Midbrain (tissue), 1 donor: ENCODE results near the gene FAM167B.

Experiments
- DNase-seq: peaks from one replicate; lab custom pipeline; 2025; lab: John Stamatoyannopoulos, UW

FAM167B gene

DNA sequence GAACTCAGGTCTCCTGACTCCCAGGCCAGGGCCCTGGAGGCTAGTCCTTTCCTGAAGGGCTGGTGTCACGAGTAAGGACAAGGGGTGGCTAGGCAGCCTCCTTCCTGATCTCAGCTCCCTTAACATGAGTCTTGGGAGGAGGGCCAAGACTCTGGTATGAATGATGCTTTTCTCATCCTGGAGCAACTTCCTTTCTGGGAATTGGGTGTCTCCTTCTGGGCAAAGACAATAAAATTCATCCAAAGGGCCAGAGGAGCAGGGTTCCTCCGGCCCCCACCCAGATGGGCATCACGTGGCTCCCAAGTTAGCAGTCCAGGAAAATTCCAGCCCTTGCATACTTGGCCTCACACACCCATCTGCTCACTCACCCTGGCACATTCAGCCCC is at the start of gene FAM167B:
Gene FAM167B (plus strand): TSS at position 335 of the 386 bp plus-strand sequence. CDS start 200 bp downstream, outside the sequence.
- DNase-seq, result no peak

DNA sequence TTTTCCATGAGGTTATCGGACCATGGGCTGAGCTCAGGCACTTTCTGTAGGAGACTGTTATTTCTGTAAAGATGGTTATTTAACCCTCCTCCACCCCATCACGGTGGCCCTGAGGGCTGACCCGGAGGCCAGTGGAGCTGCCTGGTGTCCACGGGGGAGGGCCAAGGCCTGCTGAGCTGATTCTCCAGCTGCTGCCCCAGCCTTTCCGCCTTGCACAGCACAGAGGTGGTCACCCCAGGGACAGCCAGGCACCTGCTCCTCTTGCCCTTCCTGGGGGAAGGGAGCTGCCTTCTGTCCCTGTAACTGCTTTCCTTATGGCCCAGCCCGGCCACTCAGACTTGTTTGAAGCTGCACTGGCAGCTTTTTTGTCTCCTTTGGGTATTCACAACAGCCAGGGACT is 49.2 kb upstream of the FAM167B start:
- no peak for DNase-seq

DNA sequence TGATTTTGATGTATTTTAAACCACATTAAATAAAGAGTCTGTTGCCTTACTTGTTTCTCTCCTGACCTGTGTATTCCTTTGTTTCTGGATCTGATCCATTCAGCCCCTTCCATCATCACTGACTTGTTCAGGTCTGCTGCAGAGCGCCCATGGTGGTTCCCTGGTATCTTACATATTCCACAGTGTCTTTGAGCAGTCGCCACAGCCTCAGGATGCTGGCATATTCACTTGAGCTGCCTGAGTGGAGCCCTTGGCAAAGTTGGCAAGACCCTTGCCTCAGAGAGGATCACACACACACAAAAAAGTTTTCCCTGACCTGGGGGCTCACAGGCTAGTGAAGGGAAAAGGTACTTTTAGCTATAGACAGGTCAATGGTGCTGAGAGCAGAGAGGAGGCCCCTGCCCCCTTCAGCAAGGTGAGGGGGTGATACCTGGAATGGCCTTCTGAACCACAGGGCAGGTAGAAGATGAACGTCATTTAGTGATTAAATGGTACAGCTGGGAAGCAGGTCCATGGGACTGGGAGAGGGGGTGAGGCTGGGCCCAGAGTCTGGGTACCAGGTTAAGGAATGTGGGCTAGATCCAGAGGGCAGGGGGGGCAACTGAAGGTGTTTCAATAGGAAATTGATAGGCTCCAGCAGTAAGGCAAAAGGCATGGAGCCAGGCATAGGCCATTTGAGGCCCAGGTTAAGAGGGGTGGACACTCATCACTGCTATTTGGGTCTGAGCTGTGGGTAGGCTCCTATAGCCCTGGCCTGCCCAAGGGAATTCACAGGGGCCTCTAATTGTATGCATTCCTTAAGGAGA is 48.6 kb upstream of the FAM167B start:
- DNase-seq, result no peak

DNA sequence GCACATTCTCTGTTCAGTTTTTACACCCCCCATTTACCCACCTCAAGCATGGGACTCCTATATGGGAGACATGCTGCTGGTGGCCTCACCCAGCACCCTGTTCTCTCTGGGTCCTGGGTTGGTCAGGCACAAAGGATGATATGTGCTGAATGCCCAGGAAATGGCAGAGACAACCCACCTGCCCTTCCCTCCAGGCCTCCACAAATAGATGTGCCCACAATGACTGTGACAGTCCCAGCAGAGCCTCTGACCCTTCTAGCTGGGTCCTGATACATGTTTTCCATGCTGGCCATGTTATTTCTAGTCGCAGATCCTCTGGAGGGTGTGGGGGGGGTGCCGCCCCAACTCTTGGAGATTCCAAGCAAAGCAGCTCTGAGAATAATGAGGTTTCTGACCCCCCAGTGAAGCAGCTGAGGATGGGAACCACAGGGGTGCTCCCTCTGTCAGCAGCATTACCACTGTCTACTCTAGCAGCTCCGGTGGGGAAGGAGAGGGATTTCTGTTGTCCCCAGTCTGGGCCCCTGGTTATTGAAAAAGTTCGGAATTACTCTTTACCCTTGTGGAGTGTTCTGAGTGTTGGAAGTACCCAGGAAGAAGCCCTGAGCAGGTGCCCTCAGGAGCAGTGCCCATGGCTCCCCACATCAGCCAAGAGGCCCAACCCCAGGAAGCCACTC is 47.8 kb upstream of the FAM167B start:
- no peak for DNase-seq

DNA sequence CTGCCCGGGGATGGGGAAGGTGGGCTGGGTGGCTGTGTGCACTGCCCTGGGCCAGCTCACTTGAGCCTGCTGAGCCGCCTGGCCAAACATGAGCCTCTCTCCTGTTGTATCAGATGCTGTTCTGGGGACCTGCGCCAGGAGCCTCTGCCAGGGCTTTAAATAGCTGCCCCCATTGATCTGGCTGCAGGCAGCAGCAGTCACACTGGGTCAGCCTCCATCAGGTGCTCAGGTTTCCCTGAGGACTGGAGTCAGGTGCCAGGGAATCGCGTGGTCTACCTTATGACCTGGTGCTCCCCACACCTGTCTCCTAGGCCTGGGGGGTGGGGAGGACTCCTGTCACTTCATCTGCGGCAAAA is 47.3 kb upstream of the FAM167B start:
- DNase-seq, result peak; percentile 8

DNA sequence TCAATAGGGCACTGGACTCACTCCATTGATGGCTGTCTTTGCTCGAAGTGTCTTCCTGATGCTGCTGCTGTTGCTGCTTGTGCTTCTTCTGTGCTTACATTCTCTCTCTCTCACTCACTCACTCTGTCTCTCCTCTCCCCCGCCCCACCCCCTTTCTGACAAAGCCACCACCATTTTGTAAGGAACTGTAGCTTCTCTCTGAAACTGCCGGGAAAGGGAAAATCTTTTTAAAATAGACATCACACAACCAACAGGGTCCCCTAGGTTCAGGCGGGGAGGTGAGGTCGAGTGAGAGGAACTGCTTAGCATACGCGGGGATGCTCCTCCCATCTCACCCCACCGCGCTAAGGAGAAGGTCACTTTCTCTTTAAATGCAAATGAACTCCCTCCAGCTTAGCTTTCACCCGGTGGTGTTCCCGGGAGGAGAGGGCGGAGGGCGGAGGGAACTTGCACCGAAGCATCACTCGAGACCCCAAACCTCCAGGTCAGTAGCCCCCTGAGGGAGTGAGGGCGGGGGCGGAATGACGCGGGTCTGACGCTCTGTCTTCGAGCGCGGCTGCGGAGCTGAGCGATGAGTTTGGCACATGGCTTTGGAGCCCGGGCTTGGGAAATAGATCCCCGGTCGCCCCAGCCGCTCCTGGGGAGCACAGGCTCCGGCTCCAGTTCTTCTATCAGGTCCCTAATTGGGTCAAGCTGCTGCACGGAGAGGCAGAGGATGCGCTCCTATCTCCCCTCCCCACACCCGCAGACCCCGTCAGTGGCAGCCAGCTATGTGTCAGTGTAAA is 46.6 kb upstream of the FAM167B start, which contains the start of gene CCDC28B:
Gene CCDC28B (plus strand): TSS at position 370 of the 785 bp plus-strand sequence. CDS start 1,341 bp downstream, outside the sequence.
- DNase-seq, result peak; percentile 58

DNA sequence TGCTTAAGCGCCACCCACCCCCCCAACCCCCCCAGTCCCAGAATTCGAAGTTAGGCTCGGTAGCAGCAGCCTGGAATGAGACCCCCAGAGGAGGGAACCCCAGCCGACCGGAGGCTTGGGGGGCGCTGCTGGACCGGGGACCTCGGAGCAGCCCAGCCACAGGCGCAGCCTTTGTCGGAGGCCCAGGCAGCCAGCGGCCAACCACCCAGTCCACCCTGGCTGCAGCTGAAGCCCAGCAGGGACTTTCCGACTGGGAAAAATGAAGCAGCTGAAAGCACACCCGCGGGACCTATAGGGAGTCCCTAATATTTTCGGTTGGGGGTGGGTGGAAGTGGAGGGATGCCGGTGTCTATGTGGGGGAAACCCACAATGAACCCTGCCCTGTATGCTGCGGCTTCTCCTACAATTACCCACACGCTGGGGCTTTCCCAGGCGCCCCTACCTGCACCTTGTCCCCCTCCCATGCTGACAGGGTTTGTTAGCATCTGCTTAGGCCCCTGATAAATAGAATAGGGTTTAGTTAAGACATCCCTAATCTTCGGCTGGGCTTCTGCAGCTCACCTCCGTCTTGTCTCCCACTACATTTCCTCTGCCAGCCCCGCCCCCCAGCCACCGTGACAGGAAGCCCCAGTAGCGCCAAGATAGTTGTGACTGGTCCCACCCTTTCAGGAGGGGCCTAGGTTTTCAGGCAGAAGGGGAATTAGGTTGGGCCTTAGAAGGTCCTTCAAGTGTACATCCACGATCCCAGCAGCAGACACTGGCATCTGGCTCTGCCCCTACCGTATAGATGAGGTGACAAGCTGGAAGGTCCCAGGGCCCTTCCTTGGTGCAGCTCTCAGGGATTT is 45.8 kb upstream of the FAM167B start:
- DNase-seq, result peak; percentile 11

DNA sequence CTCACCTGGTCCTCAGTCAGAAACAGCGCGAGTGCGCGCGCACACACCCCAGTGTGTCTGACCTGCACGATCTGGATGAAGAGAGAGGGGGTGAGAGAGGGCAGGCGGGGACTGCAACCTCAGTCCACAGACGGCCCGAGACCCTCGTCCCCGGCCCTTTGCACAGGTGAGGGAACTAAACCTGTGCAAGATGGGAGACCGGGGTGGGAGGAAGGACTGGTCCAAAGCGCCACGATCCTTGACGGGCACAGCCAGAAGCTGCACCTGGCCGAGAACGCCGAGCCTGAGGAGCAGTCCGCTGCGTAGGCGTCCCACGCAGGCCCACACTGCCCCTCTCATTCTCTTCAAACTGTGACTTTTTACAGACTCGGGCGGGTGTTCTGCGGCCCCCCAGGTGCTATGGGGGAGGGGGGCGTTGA is 42.1 kb upstream of the FAM167B start:
- no peak for DNase-seq

DNA sequence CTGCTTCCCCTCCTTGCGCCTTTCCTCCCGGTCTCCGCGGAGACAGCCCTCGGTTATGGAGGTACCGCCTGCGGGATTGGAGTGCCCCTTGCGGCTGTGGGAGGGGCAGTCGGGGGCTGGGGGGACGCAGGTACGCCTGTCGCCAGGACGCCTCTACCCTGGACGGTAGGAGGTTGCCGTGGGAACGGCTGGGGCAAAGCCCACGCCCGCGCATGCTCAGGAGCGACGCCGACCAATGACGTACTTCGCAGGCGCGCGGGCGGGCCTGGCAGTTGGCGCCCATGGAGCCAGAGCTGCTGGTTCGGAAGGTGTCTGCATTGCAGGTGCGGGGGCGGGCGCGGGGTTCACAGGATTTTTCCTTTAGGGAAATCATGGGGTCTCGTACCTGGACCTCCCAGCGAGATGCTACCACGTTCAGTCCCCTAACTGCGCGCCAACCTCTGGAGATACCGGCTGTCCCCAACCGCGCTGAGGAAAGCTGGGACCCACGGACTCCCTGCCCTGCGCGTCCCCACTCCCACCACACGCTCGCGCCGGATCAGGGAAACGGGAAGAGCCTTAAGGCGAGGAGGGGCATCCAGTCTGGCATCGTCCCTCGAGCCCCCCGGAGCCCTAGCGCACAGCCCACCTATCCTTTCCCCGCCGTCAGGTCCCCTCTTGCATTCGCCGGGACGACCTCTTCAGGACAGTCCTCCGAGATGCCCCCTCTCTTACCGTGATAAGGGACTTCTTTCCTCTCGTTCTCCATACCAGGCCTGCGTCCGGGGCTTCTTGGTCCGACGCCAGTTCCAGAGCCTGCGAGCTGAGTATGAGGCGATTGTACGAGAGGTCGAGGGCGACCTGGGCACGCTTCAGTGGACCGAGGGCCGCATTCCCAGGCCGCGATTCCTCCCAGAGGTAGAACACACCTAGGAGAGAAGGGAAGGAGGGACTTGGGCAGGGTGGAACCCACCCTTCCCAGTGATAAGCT is 41.3 kb upstream of the FAM167B start, which contains the start of gene IQCC:
Gene IQCC (plus strand): TSS at position 271 of the 970 bp plus-strand sequence. CDS start 11 bp downstream, at position 282.
- DNase-seq, result peak; percentile 92

DNA sequence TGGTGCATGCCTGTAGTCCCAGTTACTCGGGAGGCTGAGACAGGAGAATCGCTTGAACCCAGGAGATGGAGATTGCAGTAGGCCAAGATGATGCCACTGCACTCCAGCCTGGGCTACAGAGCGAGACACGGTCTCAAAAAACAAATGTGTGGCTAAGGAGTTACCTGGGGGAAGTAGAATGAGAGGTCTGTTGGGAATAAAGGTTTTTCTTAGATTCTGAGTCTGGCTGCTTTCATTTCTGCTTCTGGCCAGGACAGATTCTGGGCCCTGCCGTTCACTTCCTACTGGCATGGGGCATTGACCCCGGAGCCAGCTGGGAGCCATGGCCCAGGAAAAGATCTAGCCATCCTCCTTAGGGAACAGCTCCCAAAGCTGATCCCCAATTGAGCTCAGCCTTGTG is 38.6 kb upstream of the FAM167B start:
- DNase-seq, result no peak

DNA sequence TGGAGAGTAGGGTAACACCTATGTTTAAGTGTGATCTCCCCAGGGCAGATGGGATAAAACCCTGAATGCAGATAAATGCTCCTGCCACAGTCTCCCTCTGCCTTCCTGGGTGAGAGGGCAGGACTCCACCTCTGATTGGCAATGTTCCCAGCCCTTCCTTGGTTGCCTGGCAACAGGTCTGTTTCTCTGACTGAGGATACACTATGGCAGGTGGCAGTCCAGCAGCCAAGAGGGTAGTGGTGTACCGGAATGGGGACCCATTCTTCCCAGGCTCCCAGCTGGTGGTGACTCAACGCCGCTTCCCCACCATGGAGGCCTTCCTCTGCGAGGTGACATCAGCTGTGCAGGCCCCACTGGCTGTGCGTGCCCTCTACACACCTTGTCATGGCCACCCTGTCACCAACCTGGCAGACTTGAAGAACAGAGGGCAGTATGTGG is 38.1 kb upstream of the FAM167B start, which contains the start of gene DCDC2B:
Gene DCDC2B (plus strand): TSS at position 199 of the 438 bp plus-strand sequence. CDS start 5 bp downstream, at position 204.
- DNase-seq, result no peak

DNA sequence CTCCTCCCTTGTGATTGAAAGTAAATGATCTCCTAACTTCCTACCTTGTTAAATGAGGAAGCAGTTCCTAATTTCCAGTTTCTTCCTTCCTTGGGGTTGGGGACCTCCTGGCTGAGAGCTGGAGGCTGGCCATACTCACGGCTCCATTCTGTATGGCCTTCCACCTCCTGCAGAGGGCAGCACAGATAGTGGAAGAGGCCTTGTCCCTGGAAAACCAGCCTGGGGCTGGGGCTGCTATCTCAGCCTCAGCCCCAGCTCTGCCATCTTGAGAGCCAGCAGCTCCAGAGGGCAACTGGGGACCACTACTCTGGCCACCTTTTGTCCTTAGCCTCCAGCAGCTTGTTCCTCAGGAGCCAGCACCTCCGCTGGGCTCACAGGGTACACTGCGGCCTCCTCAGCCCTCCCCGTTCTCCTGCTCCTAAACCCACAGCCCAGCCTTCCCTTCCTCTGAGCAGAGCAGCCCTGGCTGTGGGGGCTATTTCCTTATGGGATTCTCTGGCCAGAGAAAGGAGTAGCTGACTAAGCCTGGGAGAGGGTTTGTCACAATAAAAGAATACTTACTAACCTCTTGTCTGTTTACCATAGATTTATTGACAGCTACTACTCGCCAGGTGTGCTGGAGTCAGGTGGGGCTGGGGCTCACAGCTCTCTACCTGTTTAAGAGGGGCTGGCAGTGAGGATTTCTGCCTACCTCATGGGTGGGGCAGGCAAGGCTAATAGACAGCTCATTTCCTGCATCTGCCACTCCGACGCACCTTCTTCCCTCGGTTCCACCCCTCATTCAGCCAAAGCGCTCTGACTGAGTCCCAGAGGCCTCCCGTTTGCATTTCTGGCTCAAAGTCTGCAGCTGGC is 31.2 kb upstream of the FAM167B start:
- DNase-seq, result peak; percentile 50

DNA sequence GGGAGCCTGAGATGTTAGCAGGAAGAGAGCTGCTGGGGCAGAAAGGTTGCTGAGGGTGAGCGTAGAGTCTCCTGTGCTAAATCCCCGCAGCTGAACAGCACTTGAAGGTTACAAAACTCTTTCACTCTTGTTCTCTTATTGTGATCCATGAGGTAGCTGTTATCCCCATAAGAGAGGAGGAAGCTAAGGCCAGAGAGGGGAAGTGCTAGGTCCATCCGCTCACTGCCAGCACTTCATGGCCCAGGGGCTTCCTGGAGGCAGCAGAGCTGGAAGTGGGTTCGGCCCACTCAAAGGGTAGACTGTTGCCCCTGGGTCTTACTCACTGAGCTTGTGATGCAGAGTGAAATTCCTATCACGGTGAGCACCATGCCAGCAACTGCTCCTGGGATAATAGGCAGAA is 30.5 kb upstream of the FAM167B start:
- no peak for DNase-seq

DNA sequence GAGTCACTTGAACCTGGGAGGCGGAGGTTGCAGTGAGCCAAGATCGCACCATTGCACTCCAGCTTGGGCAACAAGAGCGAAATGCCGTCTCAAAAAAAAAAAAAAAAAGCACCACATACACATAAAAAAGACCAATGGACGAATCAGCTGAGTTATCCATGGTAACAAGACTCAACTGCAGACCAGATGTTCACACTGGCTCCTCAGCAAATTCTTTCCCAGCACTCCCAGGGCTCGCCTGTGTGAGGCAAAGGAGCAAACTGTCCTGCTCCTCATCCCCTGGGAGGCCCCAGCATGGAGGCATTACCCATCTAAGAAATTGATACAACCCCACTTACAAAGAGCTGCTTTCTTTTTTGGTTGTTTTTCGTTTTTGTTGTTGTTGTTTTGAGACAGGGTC is 28.0 kb upstream of the FAM167B start:
- no peak for DNase-seq

DNA sequence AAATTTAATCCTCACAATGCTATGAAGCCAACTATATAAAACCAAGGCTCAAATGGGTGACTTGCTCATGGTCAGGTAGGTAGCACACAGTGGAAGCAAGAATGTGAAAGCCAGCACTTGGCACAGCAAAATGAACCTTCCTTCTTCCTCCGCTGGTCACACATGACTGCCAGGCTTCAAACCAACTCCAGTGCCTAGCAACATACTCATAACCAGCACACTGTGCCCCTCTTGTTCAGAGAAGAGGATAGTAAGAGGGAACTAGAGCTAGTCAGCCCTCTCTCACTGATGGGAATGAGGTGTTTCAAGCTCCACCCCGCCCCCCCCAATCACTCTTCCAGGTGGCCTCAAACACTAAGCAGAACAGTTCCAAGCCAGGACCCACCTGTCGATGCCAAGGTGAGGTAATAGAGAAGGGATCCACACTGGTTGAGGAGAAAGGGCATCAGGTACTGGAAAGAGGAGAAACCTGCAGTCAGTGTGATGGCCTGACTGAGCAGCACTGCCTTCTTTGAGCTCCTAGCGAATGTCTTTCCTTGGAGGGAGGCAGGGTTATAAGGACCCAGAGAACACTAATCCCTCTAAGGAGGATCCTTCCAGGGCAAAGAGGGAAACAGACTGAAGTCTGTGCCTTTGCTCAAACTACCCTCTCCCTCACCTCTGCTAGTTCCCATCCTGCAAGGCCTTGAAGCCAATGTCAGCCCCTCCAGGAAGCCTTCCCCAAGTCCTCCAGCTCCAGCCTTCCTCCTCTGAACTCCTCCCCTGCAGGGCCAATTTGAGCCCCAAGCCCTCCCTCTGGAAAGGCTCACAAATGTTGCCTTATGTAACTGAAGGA is 26.1 kb upstream of the FAM167B start:
- no peak for DNase-seq

DNA sequence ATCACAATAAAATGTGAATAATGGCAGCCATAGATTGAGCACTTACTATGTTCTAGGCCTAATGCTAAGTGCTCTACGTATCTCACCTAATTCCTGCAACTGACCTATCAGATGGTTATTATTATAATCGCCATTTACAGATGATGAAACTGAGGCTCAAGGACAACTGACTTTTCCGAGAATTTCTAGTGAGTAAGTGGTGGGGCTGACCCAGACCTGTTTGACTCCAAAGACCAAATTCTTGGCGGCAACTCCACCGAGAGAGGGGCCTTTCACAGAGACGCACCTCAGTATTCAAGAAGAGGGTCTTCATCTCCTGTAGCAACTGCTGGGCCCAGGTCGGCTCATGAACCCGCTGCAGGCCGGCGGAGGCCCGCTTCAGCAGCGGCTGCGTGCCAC is 25.4 kb upstream of the FAM167B start:
- DNase-seq, result no peak

DNA sequence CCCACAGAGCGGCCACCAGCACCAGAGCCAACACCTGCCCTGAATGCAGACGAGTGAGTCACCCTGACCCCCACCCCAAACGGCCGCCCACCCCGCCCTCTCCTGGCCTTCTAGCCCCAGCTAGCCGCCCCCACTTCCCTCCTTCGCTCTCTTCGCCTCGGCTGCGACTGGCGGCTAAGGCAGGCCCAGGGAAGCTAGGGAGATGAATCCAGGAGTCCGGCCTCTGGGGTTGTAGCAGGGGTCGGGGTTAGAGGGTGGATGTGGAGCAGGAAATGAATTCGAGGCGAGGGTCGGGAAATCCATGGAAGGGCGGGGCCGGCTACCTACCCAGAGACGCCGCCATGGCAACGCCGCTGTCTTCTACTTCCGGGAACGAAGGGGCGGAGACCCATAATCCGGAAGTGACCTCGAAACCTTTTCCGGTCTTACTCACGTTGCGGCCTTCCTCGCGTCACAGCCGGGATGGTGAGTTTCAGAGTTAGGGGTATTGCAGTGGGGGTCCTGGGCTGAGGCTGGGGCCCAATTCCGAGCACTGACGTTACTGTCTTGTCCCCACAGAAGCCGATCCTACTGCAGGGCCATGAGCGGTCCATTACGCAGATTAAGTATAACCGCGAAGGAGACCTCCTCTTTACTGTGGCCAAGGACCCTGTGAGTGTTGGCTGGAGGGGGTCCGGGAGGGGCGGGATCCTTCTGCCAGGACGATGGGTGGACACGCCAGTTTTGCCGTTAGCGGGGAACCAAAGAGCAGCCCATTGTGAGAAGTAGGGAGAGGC is 24.9 kb upstream of the FAM167B start, which contains the start of the genes EIF3I and TMEM234:
Gene EIF3I (plus strand): TSS at position 428 of the 776 bp plus-strand sequence. CDS start 35 bp downstream, at position 463.
Gene TMEM234 (minus strand): TSS at position 374 of the 776 bp plus-strand sequence. CDS start 31 bp downstream, at position 343.
- peak; percentile 94 for DNase-seq
